ENCODE measurements around the gene AIMP1.

DNA sequence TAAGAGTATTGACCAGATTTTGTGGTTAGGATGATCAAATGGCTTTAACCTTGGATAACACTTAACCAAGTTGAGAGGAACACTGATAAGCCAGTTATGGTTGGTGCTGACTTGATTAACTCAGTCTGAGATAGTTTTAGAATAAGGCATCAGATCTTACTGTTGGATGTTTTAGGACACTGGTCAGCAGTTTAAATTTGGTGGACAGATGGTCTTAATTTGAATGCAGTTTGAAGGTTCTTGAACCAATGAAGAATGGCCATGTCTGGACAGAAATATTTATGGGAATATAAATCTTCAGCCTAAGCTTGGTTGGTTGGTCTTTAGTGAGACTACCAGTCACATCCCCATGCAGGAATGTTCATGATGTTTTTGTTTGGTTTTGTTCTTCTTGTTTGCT is 54.8 kb downstream of the AIMP1 start:
- TF ChIP-seq CTCF (IDR thresholded peaks at IDR 0.05) (no peak), ZFX (IDR thresholded peaks at IDR 0.05; ENCODE audit: borderline replicate concordance) (no peak)

Data from 22Rv1 (cell line).